Activated CD4-positive, CD25-positive, alpha-beta regulatory T cell treated with anti-CD3 and anti-CD28 coated beads, Interleukin-2, amount 50 U/mL, for 24 hours (primary cell): ENCODE data around the gene PPP1R12B.

Source experiments
- ATAC-seq, 2 donors: fragments of 150-1000 bp; cut with Tn5 transposase; one replicate each; pipeline ENCODE4 v1.10.0; 2021; ENCODE audit warnings: mild to moderate bottlenecking in 1 of 2, moderate library complexity in 1 of 2

PPP1R12B gene

GRCh38 chr1:202639500-202639899, 291.0 kb downstream of the PPP1R12B start:
- ATAC-seq, result no peak

- no peak for ATAC-seq
Observed at GRCh38 chr1:202642212-202642611, 293.7 kb downstream of the PPP1R12B start.
